ENCODE measurements around the gene CD44. TPM values are rescaled to one million over a fixed set of nuclear protein-coding genes. Genes with fewer than 3 reads are reported as not detected.

The CD44 gene
- polyA plus RNA-seq, 1 of the 3 experiments (the other 2 are of a cell fraction): 457 TPM

DNA sequence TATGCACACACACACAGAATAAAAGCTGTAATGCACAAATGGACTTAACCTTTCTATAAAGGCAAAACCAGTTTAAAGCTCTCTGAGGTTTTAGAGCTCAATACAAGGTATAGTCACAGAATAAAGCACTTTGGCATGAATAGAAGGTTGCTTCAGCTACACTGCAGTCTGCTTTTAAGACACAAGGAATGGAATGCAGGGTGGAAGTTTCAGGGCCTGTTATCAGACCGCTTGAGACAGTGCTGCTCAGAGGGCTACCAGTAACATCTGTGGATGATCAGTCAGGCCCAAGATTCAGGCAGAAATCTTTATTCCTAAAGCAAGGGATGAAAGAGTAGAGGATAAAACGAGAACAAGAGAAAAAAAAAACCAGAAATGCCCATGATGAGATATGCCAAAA, 46.7 kb downstream of the CD44 start:
- peaks cover 95% of the 10 kb centered on the region for H3K79me2 ChIP-seq (ENCODE audit: insufficient read depth)
- peak overlapping the region in 1 of 2 experiments; percentile 45; a peak in 3 of 4 replicates for H3K27ac ChIP-seq (ENCODE audit: low read depth in 2 of 2, low read length in 1 of 2)
- no peak overlapping the region for H3K4me2 ChIP-seq
- no peaks in the 10 kb centered on the region for H3K9me3 ChIP-seq
- ChIA-PET POLR2A (no interaction called here), CTCF (no interaction called here)
- no peaks in the 10 kb centered on the region for H3K27me3 ChIP-seq (ENCODE audit: insufficient read depth)
- DNase-seq: no peak
- H4K20me1 ChIP-seq (ENCODE audit: insufficient read depth): no peaks in the 10 kb centered on the region
- TF ChIP-seq NRF1 (IDR thresholded peaks at IDR 0.05; ENCODE audit: low read depth, low read length): no peak
- H3K9ac ChIP-seq: no peak overlapping the region
- no peak overlapping the region for H3K4me3 ChIP-seq (ENCODE audit: low read depth in 2 of 2, low read length in 1 of 2)
- H3K4me1 ChIP-seq (ENCODE audit: control insufficient read depth in 1 of 2, insufficient read depth in 2 of 2, low read depth in 1 of 2, low read length in 1 of 2): peaks cover 0 to 6% of the 10 kb centered on the region in 2 experiments; a peak in 2 of 4 replicates
- H3K36me3 ChIP-seq (replicated peaks in 1 of 2; ENCODE audit: control insufficient read depth in 1 of 2, insufficient read depth in 2 of 2, low read length in 1 of 2): peaks cover 27 to 89% of the 10 kb centered on the region in 2 experiments
- WGBS (ENCODE audit: low lambda C conversion rate): 87% methylated on average over 2 of the region's 2 CpGs
- H3K9me2 ChIP-seq: no peaks in the 10 kb centered on the region
- peaks cover 32% of the 10 kb centered on the region for H3F3A ChIP-seq (replicated peaks; ENCODE audit: insufficient read depth)
- no peak overlapping the region for H2AFZ ChIP-seq (ENCODE audit: low read depth)

DNA sequence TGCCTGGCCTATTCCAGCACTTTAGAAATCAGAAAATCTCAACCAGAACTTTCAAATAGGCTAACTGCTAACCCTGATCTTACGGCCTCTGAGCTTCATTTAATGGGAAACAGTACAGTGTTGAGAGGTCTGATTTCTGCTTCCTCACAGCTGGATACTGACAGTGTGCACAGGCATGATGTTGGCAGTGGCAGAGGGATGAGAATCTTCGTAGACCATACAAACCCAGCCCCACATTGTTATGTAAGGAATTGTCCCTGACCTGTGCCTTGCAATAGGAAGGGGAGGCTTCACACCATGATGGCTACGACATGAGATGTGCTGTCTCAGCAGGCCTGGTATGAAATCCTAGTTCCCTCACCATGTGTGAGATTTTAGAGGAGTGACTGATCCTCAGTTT, 49.0 kb downstream of the CD44 start:
- DNase-seq: no peak
- Histone ChIP-seq H3K4me2 (no peak overlapping the region), H3K27ac (ENCODE audit: low read depth in 2 of 2, low read length in 1 of 2) (no peak overlapping the region; a peak in 1 of 4 replicates), H3K4me3 (ENCODE audit: low read depth in 2 of 2, low read length in 1 of 2) (no peak overlapping the region), H3K9me3 (no peaks in the 10 kb centered on the region), H3F3A (replicated peaks; ENCODE audit: insufficient read depth) (peaks cover 25% of the 10 kb centered on the region), H3K9ac (no peak overlapping the region), H3K27me3 (ENCODE audit: insufficient read depth) (no peaks in the 10 kb centered on the region), H4K20me1 (ENCODE audit: insufficient read depth) (no peaks in the 10 kb centered on the region), H3K9me2 (no peaks in the 10 kb centered on the region), H3K79me2 (ENCODE audit: insufficient read depth) (peaks cover 100% of the 10 kb centered on the region), H3K36me3 (replicated peaks in 1 of 2; ENCODE audit: control insufficient read depth in 1 of 2, insufficient read depth in 2 of 2, low read length in 1 of 2) (peaks cover 32 to 92% of the 10 kb centered on the region in 2 experiments), H2AFZ (ENCODE audit: low read depth) (no peak overlapping the region), H3K4me1 (ENCODE audit: control insufficient read depth in 1 of 2, insufficient read depth in 2 of 2, low read depth in 1 of 2, low read length in 1 of 2) (no peaks in the 10 kb centered on the region; a peak in 2 of 4 replicates)
- CTCF ChIA-PET: interaction anchor here (1.1 kb wide), 1 partner anchor 25 kb away, joined by 3 read pairs; no protein-coding TSS in a partner anchor
- 100% methylated on average over 3 of the region's 3 CpGs for WGBS (ENCODE audit: low lambda C conversion rate)
- TF ChIP-seq ELF1 (IDR thresholded peaks at IDR 0.05) (no peak), USF1 (IDR thresholded peaks at IDR 0.05; ENCODE audit: borderline replicate concordance, low read depth) (no peak), IRF3 (IDR thresholded peaks at IDR 0.05; ENCODE audit: low read depth, low read length) (no peak), GATA2 (CRISPR knock-in tag; IDR thresholded peaks at IDR 0.05) (no peak), RAD21 (IDR thresholded peaks at IDR 0.05; ENCODE audit: low read length) (no peak), MXI1 (IDR thresholded peaks at IDR 0.05; ENCODE audit: low read depth, low read length) (no peak), SIN3A (IDR thresholded peaks at IDR 0.05; ENCODE audit: borderline replicate concordance, low read depth, low read length) (no peak), EP300 (IDR thresholded peaks at IDR 0.05; ENCODE audit: borderline replicate concordance in 1 of 2, low read depth in 1 of 2, low read length in 1 of 2) (no peak), CHD2 (IDR thresholded peaks at IDR 0.05; ENCODE audit: low read length, partially characterized antibody) (no peak), TEAD4 (IDR thresholded peaks at IDR 0.05; ENCODE audit: borderline replicate concordance, insufficient read depth) (no peak), NFIC (IDR thresholded peaks at IDR 0.05; ENCODE audit: borderline replicate concordance) (no peak), USF2 (IDR thresholded peaks at IDR 0.05; ENCODE audit: borderline replicate concordance, low read depth, low read length) (no peak), JUND (IDR thresholded peaks at IDR 0.05) (no peak), SMC3 (IDR thresholded peaks at IDR 0.05; ENCODE audit: low read depth, low read length) (no peak), MEF2A (IDR thresholded peaks at IDR 0.05; ENCODE audit: borderline replicate concordance, low read depth) (no peak), POLR2AphosphoS5 (IDR thresholded peaks at IDR 0.05; ENCODE audit: low read depth, low read length) (no peak), FOXJ3 (CRISPR knock-in tag; IDR thresholded peaks at IDR 0.05) (no peak), NRF1 (IDR thresholded peaks at IDR 0.05; ENCODE audit: low read depth, low read length) (no peak), MAX (IDR thresholded peaks at IDR 0.05; ENCODE audit: low read depth) (no peak)
- POLR2A ChIA-PET: no interaction called here
